Brain pericyte (primary cell): ENCODE data around the gene CCDC50.

Source experiments
- DNase-seq: peaks from one replicate; pipeline ENCODE4 v3.0.0-alpha.2; 2012; ENCODE audit warnings: low read depth, low spot score

CCDC50 gene

DNA sequence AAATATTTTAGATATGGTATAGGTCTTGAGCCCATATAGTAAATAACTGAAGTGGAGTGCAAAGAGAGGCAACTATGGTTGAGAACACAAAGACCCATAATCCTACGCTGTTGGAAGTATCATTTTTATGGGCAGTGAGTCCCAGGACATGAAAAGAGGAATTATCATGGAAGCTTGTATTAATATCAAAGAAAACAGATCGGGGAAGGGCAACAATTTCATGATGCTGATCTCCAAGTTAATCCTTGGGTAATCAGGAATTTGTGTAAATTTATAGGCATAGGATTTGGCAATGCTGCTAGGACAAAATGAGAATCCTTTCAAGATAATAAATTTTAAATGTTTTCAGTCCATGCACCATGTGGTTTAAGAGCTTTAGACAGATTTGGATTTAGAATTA, 91.6 kb downstream of the CCDC50 start:
- no peak for DNase-seq

DNA sequence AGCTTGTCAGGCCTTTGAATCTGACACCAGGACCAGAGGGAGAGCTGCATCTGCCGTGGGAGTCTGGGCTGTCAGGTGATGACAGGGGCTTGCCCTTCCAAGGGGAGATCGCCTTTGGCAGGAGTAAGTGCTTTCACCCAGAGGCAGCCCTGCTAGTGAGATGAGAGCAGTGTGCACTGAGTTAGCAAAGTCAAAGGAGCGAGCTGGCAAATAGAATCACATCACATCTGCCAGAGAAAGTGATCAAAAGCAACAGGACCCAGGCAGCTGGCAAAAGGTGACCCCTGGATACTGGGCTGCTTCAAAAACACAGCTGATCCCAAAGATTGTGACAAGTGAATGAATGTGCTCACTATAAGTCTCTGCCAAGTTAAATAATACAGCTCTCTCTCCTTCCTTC, 95.7 kb downstream of the CCDC50 start:
- DNase-seq: no peak

DNA sequence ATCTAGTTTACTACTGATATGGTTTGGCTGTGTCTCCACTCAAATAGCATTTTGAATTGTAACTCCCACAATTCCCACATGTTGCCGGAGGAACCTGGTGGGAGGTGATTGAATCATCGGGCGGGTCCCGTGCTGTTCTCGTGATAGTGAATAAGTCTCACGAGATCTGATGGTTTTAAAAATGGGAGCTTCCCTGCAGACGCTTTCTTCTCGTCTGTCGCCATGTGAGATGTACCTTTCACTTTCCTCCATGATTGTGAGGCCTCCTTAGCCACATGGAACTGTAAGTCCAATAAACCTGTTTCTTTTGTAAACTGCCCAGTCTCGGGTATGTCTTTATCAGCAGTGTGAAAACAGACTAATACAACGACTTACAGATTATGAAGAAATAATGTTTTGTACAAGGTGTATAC, 96.1 kb downstream of the CCDC50 start:
- no peak for DNase-seq

DNA sequence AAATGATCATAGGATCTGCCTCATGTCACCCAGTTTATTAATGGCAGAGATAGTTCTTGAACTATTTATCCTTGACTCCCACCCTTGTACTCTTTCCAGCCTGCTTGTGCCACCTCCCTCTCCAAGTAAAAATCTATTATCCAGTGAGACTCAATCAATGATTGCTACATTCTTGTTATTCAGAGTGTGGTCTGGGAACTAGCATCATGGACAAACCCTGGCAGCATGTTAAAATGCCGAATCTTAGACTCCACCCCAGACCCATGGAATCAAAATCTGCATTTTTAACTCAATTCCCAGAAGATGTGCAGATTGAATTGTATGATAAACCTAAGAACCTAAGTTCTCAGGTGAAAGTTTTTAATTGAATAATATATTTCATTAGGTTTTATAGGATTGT, 97.1 kb downstream of the CCDC50 start:
- DNase-seq: no peak

DNA sequence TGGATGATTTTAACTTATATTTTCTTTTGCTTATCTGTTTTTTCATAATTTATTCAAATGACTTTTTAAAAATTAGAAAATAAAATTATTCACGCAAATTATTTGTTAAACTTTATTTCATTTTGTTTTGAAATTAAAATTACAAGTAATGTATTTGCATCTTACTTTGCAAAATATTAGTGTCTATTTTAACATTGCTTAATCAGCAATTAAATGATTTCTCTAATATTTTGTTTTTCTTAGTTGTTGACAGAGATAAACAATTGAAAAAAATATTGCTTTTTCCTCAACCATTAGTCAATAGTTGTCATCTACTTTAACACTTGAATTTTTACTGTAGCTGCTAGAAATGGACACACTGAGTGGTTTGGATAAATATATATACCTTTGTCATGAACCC, 99.0 kb downstream of the CCDC50 start:
- no peak for DNase-seq

DNA sequence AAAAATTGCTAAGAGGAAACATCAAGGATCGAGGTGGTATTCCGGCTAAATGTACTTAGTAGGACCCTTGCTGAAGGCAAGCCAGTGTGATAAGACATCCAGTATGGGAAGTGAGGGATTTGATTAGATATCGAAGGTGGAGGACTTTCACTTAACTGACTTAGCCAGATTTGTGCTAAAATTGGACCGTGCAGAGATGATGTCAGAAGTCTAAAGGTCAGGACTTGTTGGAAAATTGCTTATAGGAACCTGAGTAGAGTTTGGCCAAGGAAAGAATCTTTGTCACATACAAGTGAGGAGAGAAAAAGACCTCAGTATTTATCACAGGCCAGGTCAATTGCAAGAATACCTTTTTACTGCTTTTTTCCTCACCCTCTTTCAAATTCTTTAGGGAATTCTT, 100.9 kb downstream of the CCDC50 start:
- DNase-seq: no peak

DNA sequence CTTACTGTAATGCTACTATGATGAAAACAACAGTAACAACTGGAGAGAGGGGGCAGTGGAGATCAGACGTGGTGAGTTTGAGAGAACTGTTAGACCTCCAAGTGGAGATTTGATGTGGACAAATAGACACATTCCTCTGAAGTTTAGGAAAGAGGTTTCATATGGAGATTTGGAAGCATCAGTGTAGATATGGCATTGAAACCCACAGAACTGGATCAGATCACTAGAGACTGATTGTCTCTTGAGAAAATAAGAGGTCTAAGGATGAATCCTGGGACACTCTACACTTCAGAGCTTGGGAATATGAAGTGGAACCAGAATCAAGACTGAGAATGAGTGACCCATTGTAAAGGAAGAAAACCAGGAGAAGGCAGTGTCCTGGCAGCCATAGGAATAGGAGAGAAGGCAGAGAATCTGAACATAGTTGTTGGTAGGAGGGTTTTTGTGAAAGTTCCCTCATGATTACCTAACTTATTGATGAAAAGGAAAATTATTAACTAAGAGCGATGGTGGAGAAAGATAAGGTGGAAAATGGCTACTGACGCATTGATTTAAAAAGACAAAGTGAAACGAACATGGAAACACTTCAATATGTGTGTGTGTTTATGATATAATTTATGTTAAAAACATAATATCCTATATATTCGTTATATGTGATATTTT, 102.1 kb downstream of the CCDC50 start:
- no peak for DNase-seq

DNA sequence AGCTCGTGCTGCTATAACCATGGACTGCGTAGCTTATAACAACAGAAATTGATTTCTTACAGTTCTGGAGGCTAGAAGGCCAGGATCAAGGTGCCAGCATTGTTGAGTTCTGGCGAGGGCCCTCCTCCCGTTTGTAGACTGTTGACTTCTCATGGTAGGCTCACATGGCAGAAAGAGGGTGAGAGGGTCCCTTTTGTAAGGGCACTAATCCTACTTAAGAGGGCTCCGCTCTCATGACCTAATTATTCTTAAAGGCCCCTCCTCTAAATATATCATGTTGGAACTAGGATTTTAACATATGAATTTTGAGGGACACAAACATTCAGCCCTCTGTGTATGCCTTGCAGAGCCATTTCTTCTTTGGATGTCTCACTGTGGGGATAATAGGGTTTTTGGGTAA, 103.0 kb downstream of the CCDC50 start:
- DNase-seq: no peak

DNA sequence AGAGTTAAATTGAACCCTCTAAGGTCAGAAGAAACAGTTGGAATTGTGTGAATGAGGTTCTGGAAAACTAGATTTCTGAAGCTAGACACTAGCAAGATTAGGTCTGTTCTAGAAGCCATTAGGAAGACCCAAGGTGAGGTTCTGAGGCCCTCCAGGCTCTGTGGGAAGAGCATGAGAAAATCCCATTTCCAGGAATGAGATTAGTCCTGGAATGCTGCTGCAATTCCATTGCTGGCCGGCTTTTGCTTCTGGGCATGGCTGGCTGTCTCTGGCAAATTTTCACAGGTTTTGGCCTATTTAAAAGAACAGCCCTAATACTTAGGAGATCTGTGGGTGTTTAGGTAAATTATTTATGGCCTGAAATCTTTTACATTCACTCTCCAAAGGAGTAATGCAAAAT, 104.8 kb downstream of the CCDC50 start:
- no peak for DNase-seq

DNA sequence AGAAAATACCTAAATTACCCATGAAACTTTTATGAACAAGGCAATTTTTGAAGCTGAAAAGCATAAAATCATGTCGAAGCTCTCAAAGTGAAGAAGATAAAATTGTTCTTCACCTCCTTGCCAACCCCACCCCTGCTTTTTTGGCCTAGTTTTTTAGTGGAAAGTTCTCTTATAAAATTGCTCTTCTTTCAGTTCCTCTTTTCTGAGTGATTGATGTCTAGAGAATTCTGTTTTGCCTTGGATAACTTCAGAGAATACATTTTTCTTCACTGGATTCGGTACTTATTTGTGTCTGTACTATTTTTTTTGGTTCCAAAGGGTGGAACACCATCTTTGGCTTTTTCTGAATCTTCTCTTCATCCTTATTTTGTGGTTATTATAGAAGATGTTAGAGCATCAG, 106.8 kb downstream of the CCDC50 start:
- DNase-seq: no peak

DNA sequence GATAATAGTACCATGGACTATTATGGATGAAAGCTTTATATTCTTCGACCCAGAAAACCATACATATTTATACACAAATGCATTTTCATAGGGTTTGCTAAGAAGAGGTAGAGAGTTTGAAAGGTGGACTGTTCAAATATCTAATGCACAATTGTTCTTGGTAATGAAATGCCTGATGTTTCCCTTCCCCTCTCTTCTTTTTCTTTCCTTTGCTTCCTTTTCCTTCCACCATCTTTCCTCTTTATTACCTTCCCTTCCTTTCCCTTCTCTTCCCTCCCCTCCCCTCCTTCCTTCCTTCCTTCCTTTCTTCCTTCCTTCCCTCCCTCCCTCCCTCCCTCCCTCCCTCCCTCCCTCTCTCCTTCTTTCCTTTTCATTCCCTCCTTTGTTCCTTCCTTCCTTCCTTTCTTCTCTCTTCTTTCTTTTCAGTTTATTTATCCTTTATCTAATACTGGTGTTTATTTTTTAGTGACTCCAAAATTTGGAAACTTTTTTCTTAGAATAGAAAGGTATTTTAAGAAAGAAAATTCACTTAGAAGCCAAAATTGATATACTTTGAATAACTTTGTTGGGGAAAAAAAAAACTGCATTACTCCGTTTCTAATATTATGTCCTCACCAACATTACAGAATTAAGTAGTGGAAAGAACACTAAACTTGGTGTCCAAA, 109.1 kb downstream of the CCDC50 start:
- no peak for DNase-seq

DNA sequence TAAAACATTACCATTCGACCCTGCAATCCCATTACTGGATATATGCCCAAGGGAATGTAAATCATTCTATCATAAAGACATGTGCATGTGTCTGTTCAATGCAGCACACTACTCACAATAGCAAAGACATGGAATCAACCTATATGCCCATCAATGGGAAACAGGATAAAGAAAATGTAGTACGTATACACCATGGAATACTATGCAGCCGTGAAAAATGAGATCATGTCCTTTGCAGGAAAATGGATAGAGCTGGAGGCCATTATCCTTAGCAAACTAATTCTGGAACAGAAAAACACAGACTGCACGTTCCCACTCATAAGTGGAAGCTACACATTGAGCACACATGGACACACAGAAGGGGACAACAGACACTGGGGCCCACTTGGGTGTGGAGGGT, 111.3 kb downstream of the CCDC50 start:
- DNase-seq: no peak

DNA sequence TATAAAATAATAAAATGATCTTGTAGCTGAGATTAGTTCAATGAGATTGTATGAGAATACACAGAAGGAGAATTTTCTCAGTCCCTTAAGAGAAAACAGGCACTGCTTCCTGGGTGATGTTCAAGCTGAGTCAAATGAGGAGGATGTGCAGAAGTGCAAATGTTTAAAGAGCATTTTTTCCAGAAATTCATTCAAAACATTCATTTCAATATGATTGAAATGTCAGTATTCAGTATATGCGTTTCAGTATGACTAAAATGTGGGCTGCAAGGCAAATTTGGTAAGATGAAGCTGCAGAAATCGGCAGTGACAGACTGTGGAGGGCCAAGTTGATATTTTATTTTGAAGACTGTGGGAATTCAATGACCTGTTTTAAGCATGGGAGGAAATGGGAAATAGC, 112.5 kb downstream of the CCDC50 start:
- DNase-seq: no peak

DNA sequence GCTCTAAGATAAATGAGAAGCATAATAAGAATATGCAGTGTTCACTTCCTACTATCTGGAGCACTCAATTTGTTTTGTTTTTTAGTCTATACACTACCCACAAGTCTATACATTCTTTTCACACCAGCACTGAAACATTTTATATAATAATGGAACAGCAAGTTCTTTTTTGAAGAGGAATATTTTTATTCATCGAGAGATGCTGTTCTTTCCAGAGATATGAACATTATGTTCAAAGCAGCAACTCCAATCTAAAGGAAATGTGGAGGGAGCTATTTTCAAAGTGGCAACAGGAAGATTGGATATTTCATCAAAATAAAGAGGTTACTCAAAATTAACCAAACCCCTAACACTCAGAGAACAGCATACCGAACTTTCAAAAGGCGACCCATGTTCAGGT, 115.4 kb downstream of the CCDC50 start:
- DNase-seq: no peak
